GM18519 (cell line): ENCODE results near the gene SECISBP2.
A peak's percentile ranks its signal among the peaks of the same experiment; 100 is the strongest.
"Not testable (repeated sequence)": the region's sequence is repeated elsewhere in the genome, so short reads cannot be mapped to it uniquely, and the experiment has no call there.

Experiments used
- ATAC-seq: cut with Tn5 transposase; IDR thresholded peaks from one replicate; pipeline ENCODE4 v1.9.1; 2021; ENCODE audit warnings: mild to moderate bottlenecking, moderate library complexity; ENCODE audit not compliant: unreplicated experiment, low FRiP score

Gene SECISBP2

DNA sequence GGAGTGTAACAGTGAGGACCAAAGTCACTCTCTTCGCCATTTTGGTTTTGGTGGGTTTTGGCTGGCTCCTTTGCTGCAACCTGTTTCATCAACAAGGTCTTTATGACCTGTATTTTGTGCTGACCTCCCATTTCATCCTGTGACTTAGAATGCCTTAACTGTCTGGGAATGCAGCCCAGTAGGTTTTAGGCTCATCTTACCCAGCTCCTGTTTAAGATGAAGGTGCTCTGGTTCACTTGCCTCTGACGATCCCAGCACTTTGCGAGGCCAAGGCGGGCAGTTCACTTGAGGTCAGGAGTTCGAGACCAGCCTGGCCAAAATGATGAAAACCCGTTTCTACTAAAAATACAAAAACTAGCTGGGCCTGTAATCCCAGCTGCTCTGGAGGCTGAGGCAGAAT, 9.1 kb upstream of the SECISBP2 start:
- ATAC-seq, result no peak

DNA sequence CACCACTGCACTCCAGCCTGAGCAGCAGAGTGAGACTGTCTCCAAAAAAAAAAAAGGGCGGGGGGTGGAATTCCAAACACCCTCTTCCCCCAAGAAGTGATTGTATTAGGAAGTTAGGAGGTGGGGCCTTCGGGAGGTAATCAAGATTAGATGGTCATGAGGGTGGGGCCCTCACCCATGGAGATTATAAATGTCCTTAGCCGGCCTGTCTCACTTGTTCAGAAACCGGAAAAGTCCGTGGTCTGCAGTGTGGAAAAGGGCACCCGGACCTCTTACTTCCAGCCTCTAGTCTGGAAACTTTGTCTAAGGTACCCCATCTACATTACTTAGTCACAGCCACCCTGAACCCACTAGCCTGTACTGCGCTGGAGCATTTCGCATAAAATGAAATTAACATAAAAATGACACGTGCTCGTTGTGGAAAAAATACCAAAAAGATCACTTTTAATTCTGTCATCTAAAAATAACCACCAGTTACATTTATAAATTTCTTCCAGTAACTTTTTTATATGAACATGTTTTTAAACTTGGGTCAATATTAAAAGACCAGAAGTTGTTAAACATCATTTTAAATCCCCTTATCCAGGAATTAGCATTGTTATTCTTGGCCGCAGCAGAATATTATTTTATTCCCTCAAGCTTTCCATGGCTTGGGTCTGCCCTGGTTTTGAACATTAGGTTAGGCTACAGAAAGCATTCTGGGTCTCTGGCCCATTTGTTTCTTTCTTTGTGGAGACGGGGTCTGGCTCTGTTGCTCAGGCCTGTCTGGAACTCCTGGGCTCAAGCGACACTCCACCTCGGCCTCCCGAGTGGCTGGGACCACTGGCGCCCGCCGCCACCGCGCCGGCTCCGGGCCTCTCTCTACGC, 8.5 kb upstream of the SECISBP2 start:
- ATAC-seq, result no peak

DNA sequence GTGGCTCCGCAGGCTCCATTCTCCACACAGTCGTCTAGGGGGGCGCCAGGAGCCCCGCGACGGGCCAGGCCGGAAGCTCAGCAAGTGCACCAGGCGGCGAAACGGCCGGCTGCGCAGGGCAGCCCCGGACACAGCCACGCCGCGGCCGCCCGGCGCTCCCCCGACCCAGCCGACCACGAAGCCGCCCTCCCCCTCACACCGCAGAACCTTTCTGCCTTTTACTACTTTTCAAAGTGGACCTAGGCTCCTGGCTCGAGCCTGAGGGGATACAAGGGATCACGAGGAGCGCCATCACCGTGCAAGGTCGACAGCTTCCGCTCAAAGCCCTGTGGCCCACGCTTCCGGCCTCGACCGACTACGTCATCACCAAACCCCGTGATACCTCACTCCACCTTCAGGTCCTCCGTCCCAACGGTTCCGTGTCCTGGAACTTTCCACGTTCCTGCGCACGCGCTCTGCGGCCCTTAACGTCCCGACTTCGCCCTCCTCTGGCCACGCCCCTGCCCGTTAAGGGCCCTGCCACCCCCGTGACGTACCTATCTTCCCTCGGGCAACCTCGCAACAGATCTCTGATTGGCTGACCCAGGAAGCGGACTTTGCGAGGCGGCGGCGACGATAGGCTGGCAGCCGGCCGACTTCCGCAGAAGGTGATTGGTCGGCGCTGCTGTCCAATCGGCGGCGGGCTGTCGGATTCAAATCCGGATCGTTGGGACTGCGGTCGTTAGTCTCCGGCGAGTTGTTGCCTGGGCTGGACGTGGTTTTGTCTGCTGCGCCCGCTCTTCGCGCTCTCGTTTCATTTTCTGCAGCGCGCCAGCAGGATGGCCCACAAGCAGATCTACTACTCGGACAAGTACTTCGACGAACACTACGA, 7.6 kb upstream of the SECISBP2 start, which contains the start of gene CKS2:
CKS2 (plus strand) TSS at position 721 of the 871 bp plus-strand sequence; CDS start at position 819, 98 bp downstream.
- ATAC-seq, result peak; percentile 84

DNA sequence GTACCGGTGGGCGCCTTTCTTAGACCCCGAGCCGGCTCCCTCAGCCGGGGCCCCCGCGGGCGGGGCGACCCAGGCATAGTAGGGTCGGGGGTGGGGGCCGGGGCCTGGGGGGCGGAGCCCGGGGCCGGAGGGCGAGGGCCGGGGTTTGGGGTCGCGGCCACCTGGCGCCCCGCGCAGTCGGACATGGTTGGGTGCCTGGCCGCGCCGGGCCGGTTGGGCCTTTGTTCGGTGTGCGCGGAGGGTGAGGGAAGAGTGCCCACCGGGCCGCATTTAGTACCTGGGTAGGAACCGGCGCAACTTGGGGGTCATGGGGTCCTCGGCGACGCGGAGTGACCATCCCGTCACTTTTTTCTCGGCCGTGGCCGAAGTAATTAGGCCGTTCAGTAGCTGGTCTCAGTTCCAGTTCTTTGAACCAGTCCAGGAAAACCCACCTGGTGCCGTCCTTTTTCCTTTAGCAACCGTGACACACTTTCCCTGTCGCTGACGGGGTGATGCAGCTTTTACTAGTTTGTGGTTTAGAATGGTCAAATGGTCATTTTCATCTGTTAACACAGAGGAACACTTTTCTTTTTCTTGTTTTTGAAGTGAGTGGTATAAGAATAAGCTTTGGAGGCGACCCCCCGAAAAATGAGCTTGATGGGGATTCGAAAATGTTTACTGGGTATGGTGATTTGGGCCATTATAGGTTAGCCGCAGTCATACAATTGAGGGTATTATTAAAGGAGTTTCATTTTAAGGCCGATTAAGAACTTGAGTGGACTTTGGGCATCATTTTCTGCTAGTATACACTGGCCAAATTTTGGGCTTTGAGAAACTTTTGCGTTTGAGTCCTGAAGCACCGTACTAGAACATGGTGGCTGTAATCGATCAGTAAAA, 6.7 kb upstream of the SECISBP2 start:
- no peak for ATAC-seq

DNA sequence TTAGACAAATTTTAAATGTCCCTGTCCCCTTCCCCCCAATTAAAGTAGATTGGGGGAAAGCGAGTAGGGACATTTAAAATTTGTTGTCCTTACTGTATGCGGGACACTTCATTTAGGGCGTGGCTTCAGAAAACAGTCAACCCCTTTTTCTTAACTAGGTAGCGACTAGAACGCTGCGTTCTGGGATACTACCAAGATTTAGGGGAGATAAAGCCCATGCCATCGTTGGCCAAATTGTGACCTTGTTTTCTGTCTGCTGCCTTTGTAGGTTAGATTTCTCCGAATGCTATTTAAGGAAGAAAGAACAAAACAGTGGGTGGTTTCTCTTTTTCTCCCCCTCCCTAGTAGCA, 6.1 kb upstream of the SECISBP2 start:
- no peak for ATAC-seq

GRCh38 chr9:89313842-89314241, 4.5 kb upstream of the SECISBP2 start:
- no peak for ATAC-seq

DNA sequence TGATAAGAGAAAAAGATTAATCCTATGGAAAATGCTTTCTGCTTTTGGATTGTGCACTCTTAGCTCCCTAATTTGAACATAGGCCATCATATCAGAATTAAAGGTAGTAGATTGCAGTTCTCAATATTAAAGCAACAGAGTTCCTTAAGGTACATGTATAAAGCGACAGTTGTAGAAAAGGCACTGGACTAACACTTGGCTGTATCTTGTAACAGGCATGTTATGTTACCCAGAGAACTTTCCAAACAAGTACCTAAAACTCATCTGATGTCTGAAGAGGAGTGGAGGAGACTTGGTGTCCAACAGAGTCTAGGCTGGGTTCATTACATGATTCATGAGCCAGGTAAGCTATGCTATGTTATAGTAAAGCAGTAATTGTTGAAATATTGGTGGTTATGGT, 3.3 kb upstream of the SECISBP2 start:
- ATAC-seq, result no peak

DNA sequence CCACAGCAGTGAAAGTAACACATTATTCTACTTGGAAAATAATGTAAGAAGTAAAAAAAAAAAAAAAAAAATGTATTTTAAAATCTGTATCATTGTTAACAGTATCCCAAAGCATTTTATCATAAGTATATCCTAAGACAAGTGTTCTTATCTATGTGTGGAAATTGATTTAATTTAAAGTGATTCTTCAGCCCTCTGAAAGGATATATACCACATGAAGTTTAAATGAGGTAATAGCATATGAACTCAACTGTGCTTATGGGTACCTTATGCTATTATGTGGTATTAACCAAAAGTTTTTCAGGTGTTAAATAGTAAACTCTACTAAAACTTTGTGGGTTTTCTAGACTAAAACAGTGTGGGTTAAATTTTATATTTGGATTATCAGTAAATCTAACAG, 2.8 kb upstream of the SECISBP2 start:
- ATAC-seq, result no peak

DNA sequence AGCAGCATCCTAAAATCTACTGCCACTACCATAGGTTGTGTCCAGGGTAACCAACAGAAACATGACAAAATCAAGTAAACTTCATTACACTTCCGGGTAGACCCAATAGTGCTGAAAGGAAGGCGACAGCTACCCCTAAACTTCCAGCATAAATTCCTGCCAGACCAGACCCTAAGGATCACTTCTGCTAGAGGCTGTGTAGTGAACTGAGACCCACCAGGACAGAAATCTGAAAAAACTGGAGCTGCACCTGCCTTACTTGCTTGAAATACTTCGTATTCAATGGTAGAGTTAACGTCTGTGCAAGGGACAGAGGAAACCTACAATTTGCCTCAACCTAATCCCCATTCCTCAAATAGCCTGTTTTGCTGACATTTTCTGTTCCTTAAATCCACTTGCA, 1.0 kb upstream of the SECISBP2 start:
- ATAC-seq, result no peak

DNA sequence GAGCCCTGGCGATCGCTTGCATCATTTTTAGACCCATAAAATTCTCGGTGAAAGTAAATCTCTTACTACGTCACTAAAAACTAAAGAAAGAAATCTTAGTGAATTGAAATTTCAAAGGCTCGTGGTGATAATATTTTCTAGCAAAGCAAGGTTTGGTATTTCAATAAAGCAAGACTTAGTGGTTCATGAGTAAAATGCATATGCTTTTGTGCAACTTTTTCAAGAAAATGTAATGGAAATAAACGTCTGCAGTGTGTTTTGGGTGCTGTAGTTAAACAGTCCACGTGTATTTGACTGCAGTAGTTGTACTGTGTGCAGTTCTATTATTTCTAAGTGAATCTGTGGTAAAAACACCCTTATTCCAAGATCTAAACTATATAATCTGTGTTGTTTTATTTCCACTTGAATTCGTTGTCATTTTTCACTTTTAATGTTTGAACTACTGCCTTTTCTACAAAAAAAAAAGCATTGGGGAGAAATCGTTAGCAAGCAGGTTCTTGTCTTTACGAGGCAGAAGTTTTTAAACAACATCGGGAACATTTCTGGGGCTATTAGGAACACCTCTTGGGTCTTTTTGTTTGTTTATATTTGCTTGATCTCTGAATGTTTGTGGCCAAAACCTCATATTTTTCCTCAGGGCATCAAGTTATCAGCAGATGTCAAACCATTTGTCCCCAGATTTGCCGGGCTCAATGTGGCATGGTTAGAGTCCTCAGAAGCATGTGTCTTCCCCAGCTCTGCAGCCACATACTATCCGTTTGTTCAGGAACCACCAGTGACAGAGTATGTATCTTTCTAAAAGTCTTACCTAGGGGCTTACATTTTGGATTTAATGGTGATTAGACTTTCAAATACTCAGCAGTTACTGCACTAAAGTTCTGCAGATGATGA, 960 bp downstream of the SECISBP2 start:
- no peak for ATAC-seq

DNA sequence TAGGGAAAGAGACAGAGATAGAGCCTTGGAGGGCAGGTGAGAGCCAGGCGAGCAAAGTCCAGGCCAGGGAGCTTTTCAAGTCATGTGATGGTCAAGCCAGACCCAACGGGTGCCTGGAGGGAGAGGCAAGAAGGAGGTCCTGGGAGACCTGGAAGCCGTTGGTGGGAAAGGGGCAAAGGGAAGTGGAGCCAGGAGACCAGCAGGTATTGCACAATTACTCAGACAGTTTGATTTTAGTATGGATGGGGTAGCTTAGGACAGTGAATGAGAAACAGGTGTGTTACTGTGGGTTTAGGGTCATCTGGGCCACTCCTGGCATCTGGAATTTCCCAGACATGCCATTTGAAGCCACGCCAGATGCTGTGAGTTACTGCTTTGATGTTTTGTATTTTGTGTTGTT, 5.1 kb downstream of the SECISBP2 start:
- ATAC-seq, result no peak

DNA sequence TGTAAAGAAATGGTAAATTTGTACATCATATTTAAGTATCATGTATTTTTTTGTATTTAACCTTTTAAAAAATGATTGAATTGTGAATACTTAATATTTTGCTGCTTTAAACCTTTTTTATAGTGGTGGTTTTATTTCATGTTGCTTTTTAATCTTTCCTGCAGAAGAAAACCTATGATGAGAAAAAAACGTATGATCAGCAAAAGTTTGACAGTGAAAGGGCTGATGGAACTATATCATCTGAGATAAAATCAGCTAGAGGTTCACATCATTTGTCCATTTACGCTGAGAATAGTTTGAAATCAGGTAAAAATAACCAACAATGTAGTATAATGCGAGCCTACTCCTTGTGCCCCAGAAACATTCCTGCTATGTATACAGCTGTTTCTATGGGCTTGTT, 7.4 kb downstream of the SECISBP2 start:
- no peak for ATAC-seq

GRCh38 chr9:89328064-89328463, 9.8 kb downstream of the SECISBP2 start:
- no peak for ATAC-seq

DNA sequence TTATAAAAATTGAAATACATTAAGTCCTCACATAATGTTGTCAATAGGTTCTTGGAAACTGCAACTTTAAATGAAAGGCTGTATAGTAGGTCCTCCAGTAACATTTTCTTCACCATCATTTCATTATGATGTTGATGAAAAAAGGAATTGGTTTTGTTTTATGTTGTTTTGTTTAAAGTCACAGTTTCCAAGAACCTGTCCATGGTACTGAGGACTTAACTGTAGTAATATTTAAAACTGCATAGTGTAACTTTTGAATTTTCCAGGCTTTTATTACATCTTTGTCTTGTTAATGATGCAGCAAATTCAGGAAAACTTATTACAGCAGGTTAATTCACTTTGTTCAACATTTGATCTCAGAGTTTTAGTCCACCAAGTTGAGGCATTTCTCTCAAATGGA, 11.6 kb downstream of the SECISBP2 start:
- no peak for ATAC-seq

DNA sequence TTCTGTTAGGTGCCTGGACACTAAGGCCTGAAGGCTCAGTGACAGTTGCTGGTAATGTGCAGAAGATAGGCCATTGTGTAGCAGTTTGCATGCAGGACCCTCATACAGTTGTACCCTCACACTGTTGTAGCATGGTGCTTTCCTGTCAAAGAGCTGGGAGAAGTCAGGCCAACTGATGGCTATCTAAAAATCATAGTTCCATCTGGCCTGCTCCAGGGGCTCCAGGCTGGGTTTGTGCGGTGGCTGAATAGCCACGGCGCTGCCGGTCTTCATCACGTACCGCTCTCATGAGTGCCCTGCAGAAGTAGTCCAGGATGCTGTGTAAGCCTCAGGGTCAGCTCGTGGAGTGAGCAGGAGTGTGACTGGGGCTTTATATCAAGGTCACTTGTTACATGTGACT, 12.2 kb downstream of the SECISBP2 start:
- no peak for ATAC-seq

DNA sequence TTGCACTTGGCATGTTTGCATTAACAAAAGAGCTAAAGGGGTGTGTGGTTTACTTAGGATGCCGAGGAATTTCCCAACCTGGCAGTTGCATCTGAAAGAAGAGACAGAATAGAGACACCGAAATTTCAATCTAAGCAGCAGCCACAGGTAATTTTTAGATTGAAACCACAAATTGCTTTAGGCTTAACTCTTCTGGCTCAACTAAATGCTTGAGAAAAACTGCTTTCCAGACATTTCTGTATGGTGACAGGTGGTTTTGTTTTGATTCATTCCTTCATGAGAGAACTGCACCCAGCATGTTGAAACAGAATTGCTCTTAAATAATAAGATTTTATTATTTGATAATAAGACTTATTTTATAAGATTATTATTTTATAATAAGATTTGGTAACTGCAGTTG, 21.5 kb downstream of the SECISBP2 start:
- ATAC-seq, result no peak

DNA sequence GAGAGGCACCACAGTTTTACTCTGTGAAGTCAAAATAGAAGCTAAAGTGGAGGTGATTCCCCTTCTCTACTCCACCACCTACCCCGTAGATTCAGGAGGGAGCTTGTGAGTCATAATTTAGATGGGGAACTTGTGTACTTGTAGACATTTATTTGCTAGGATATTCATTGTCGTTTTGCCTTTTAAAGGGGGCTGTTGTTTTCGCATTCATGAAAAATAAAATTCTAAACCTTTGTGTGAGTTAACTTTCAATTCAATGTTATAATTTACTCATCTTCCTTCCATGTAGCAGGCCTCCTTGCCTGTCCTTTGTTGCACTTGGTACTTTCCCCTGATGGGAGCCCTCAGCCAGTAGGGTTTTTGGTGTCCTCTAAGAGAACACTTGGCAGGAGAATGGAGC, 22.0 kb downstream of the SECISBP2 start:
- no peak for ATAC-seq

GRCh38 chr9:89342213-89342612, 23.9 kb downstream of the SECISBP2 start:
- ATAC-seq, result no peak

DNA sequence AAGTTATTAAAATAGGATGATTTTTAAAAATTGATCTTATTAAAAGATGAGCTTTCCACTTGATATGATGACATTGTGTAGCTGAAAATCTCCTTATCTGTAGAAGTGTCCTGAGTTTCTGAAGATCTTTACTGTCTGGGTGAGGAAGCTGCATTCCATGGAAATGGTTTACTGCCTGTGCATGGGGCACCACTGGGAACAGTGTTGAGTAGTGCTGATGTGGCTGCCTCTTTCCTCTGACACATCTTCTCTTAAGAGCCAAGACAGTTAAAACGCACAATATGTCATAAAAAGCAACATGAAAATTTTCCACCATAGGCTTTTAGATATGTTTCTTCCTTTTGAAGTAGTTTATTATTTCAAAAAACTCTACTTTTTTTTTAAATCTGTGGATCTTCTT, 24.6 kb downstream of the SECISBP2 start:
- ATAC-seq, result no peak

DNA sequence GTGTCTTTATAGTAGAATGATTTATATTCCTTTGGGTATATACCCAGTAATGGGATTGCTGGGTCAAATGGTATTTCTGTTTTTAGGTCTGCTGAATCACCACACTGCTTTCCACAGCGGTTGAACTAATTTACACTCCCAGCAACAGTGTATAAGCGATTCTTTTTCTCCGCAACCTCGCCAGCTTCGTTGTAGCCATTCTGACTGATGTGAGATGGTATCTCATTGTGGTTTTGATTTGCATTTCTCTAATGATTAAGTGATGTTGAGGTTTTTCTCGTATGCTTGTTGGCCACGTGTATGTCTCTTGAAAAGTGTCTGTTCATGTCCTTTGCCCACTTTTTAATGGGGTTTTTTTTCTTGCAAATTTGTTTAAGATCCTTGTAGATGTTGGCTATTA, 25.5 kb downstream of the SECISBP2 start:
- not testable (repeated sequence) for ATAC-seq
